K562 (cell line): ENCODE results near the gene TNFSF15. TPM values are rescaled to one million over a fixed set of nuclear protein-coding genes. Genes with fewer than 3 reads are reported as not detected.

Source experiments
- C11orf30 ChIP-seq: fragments of 450-650 bp; IDR thresholded peaks from 2 replicates; pipeline ENCODE4 v1.6.1; 2016; ENCODE audit warnings: low read depth, mild to moderate bottlenecking
- KLF1 ChIP-seq: fragments of 450-650 bp; IDR thresholded peaks from 2 replicates; pipeline ENCODE4 v1.6.1; 2016; ENCODE audit warnings: missing genetic modification characterization, missing compliant biosample characterization
- MITF ChIP-seq: IDR thresholded peaks from 2 replicates; pipeline ENCODE4 v1.6.1; 2014; ENCODE audit warnings: antibody characterized with exemption
- NR1H2 ChIP-seq: sonication (generic); formaldehyde crosslinking; IDR thresholded peaks from 2 replicates; pipeline ENCODE4 v1.4.0; 2020; ENCODE audit warnings: mild to moderate bottlenecking, missing genetic modification reagents
- POLR3A ChIP-seq: IDR thresholded peaks from 2 replicates; pipeline ENCODE4 v1.6.1; 2011; ENCODE audit warnings: borderline replicate concordance, mild to moderate bottlenecking, moderate library complexity; ENCODE audit not compliant: insufficient read length, insufficient read depth; ENCODE audit errors: extremely low read depth
- SMARCA5 ChIP-seq: fragments of 450-650 bp; IDR thresholded peaks from 2 replicates; pipeline ENCODE4 v1.6.1; 2016
- SRSF9 ChIP-seq: fragments of 200-400 bp; formaldehyde crosslinking; IDR thresholded peaks from 2 replicates; pipeline ENCODE4 v1.6.1; 2017; ENCODE audit warnings: low read depth, low read length, borderline replicate concordance
- STAT5B ChIP-seq: fragments of 250-450 bp; sonication (Bioruptor Pico); IDR thresholded peaks from 2 replicates; pipeline ENCODE4 v1.8.0; 2021; ENCODE audit warnings: mild to moderate bottlenecking, inconsistent platforms
- TAF9B ChIP-seq: fragments of 450-650 bp; IDR thresholded peaks from 2 replicates; pipeline ENCODE4 v1.6.1; 2018; ENCODE audit warnings: mild to moderate bottlenecking; ENCODE audit not compliant: partially characterized antibody
- TBL1XR1 ChIP-seq, 2 experiments: IDR thresholded peaks; 2 replicates each; pipeline ENCODE4 v1.6.1; 2012; ENCODE audit warnings: improper control_type of control experiment in 2 of 2, low read length in 2 of 2, mild to moderate bottlenecking in 1 of 2
- TCF3 ChIP-seq: sonication (generic); formaldehyde crosslinking; IDR thresholded peaks from 2 replicates; pipeline ENCODE4 v1.4.0; 2020; ENCODE audit warnings: mild to moderate bottlenecking, missing genetic modification reagents
- U2AF1 ChIP-seq: fragments of 200-400 bp; formaldehyde crosslinking; optimal IDR thresholded peaks from 2 replicates; pipeline ENCODE3; 2017; ENCODE audit warnings: mild to moderate bottlenecking, low read depth, low read length, moderate library complexity
- YY1 ChIP-seq, 3 experiments: IDR thresholded peaks; 2 replicates each; pipeline ENCODE4 v1.6.1; 2011; ENCODE audit warnings: low read length in 2 of 3, mild to moderate bottlenecking in 2 of 3, moderate library complexity in 2 of 3, borderline replicate concordance in 1 of 3, control low read depth in 1 of 3, low read depth in 1 of 3; ENCODE audit not compliant: insufficient read depth in 3 of 3, insufficient replicate concordance in 2 of 3, control insufficient read depth in 1 of 3, insufficient read length in 1 of 3; ENCODE audit errors: extremely low read depth in 1 of 3
- ZBTB12 ChIP-seq: fragments of 250-450 bp; sonication (Bioruptor Pico); IDR thresholded peaks from 2 replicates; pipeline ENCODE4 v1.4.0; 2020
- ZNF134 ChIP-seq: fragments of 250-450 bp; sonication (Bioruptor Pico); conservative IDR thresholded peaks from 2 replicates; pipeline ENCODE4 v1.4.0; 2020
- ZNF184 ChIP-seq: sonication (generic); formaldehyde crosslinking; IDR thresholded peaks from 2 replicates; pipeline ENCODE4 v1.5.0; 2020; ENCODE audit warnings: missing genetic modification reagents
- polyA plus RNA-seq, 8 experiments: library from polyadenylated mRNA; depleted of rRNA in 4 of 8; stranded (reverse) in 5 of 8; unstranded in 3 of 8; fragments of >200 nt; fragmentation: Nextera tagmentation in 2 of 8; fragmentation: Illumina TruSeq in 1 of 8; extraction: Ambion mirVana in 2 of 8; extraction: Trizol in 1 of 8; gene quantifications; 2 replicates each; pipeline versions ENCODE4 v1.2.1 to v1.2.3, GENCODE V29; 2011 to 2014; ENCODE audit warnings: inconsistent platforms in 1 of 8, missing spikeins in 1 of 8
- total RNA-seq, 7 experiments: library from RNA; depleted of rRNA in 6 of 7; stranded (reverse); fragments of >200 nt in 6 of 7; fragmentation: Illumina TruSeq in 2 of 7; extraction: Trizol in 2 of 7; gene quantifications; 2 replicates each; pipeline versions ENCODE4 v1.2.1 to v1.2.3, GENCODE V29; 2011 to 2021; ENCODE audit warnings: low replicate concordance in 1 of 7
- TF ChIP-seq, protein P1 (sequence below): fragments of 450-650 bp; formaldehyde crosslinking; IDR thresholded peaks from 2 replicates; pipeline ENCODE4 v1.4.0; 2022; ENCODE audit warnings: mild to moderate bottlenecking, moderate library complexity
- TF ChIP-seq, protein P2 (sequence below): fragments of 450-650 bp; conservative IDR thresholded peaks from 2 replicates; pipeline ENCODE4 v1.6.1; 2016; ENCODE audit warnings: missing genetic modification characterization, low read depth, mild to moderate bottlenecking, control low read depth, missing compliant biosample characterization
- TF ChIP-seq, protein P3 (sequence below), 2 experiments: fragments of 250-450 bp in 1 of 2; fragments of 450-650 bp in 1 of 2; sonication (Bioruptor Pico) in 1 of 2; IDR thresholded peaks; 2 replicates each; pipeline versions ENCODE4 v1.6.1 to v1.8.0; 2016 to 2021; ENCODE audit warnings: mild to moderate bottlenecking in 2 of 2, moderate library complexity in 2 of 2, missing compliant biosample characterization in 1 of 2, missing genetic modification characterization in 1 of 2

TNFSF15 gene
- total and polyA plus RNA-seq, 9 of the 15 experiments (the other 6 are each of a cell fraction or from before 2014, with no cell fraction given), result not detected

DNA sequence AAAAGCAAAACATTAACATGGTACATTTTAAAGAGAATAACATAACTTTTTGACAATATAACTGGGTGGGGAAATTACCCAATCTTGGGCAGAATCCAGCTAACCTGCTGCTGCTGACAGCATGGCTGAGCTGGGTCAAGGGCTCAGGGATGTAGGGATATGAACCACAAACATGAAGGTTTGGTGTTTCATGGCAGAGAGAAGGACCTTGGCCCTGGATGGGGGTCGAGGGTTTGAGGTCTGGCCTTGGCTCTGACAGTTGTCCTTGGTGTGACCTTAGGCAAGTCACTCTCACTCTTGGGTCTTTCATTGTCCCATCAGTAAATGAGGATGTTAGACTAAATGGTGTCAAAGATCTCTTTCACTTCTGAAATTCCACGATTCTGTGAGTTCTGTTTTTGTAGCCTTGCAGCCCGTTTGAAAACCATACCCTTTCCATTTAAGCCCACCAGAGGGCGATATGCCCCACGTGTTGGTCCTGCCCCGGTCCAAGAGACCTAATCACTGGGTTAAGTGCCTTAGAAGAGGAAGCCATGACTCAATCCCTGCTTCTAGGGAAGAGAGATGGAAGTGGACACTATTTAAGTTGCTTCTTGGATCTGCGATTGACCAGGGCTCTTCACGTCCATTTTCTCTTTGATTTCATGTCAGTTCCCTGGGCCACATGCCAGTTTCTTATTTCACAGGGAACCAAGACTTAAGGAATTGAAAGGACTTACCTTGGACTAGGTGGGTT is 67.1 kb downstream of the TNFSF15 start (continued):
- TF ChIP-seq YY1 (IDR thresholded peaks at IDR 0.05; ENCODE audit: borderline replicate concordance in 1 of 3, control insufficient read depth in 1 of 3, extremely low read depth in 1 of 3, insufficient read depth in 3 of 3, insufficient read length in 1 of 3, insufficient replicate concordance in 2 of 3, low read depth in 1 of 3, low read length in 2 of 3), result peak in 1 of 3 experiments; percentile 10
- no peak for TF ChIP-seq TCF3 (CRISPR knock-in tag)
- no peak for TF ChIP-seq MITF
- TF ChIP-seq STAT5B (CRISPR knock-in tag), result no peak
- TF ChIP-seq, protein P1, sequence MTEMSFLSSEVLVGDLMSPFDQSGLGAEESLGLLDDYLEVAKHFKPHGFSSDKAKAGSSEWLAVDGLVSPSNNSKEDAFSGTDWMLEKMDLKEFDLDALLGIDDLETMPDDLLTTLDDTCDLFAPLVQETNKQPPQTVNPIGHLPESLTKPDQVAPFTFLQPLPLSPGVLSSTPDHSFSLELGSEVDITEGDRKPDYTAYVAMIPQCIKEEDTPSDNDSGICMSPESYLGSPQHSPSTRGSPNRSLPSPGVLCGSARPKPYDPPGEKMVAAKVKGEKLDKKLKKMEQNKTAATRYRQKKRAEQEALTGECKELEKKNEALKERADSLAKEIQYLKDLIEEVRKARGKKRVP (CRISPR knock-in tag), result no peak
- TF ChIP-seq, protein P2, sequence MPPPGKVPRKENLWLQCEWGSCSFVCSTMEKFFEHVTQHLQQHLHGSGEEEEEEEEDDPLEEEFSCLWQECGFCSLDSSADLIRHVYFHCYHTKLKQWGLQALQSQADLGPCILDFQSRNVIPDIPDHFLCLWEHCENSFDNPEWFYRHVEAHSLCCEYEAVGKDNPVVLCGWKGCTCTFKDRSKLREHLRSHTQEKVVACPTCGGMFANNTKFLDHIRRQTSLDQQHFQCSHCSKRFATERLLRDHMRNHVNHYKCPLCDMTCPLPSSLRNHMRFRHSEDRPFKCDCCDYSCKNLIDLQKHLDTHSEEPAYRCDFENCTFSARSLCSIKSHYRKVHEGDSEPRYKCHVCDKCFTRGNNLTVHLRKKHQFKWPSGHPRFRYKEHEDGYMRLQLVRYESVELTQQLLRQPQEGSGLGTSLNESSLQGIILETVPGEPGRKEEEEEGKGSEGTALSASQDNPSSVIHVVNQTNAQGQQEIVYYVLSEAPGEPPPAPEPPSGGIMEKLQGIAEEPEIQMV (tag), result no peak
- no peak for TF ChIP-seq ZNF184 (CRISPR knock-in tag)
- TF ChIP-seq NR1H2 (CRISPR knock-in tag), result no peak
- TF ChIP-seq TBL1XR1 (IDR thresholded peaks at IDR 0.05; ENCODE audit: low read length in 2 of 2), result no peak
- TF ChIP-seq KLF1 (tag), result no peak
- TF ChIP-seq POLR3A, result no peak
- TF ChIP-seq ZBTB12, result no peak
- TF ChIP-seq C11orf30, result no peak
- no peak for TF ChIP-seq U2AF1
- no peak for TF ChIP-seq SMARCA5
- no peak for TF ChIP-seq TAF9B
- TF ChIP-seq, protein P3, sequence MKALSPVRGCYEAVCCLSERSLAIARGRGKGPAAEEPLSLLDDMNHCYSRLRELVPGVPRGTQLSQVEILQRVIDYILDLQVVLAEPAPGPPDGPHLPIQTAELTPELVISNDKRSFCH (CRISPR knock-in tag; IDR thresholded peaks at IDR 0.05), result no peak
- TF ChIP-seq, protein P3 (tag; IDR thresholded peaks at IDR 0.05), result no peak
- no peak for TF ChIP-seq ZNF134 (CRISPR knock-in tag)
- no peak for TF ChIP-seq SRSF9
